HL-60/S4 treated with phorbol 12-myristate 13-acetate at 8.2 ng/mL for 4 days and 3 days (cell line): ENCODE results near the gene PPAT.

Experiments used
- in situ Hi-C: fragments of 300-500 bp; cut with MboI; formaldehyde crosslinking; loops from 2 replicates; pipeline ENCODE4 v1.15.0; 2022; ENCODE audit warnings: low sequenced_read_pairs

The PPAT gene

GRCh38 chr4:56434599-56435139, 746 bp downstream of the PPAT start:
- in situ Hi-C loops, result no loop called here

DNA sequence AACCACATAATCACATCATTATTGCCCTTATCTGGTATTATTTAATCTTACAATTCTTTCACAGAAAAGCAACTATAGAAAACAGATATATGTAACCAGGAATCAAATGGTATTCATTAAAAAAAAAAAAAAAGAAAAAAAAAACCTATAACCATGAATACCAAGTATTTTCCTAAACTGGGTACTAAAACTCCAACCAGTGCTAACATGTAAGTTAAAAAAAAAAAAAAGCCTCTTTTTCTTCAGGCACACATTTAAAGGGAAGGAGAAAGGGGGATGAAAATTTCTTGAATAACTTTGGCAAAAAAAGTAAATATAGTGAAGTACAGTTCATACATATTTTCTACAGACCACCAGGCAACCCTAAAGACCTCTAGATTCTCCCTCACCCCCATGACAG, 2.1 kb downstream of the PPAT start:
- in situ Hi-C loops, result no loop called here

- in situ Hi-C loops, result no loop called here
Observed at GRCh38 chr4:56430203-56430602, 5.2 kb downstream of the PPAT start.

GRCh38 chr4:56427179-56427578, 8.2 kb downstream of the PPAT start:
- in situ Hi-C loops, result no loop called here

GRCh38 chr4:56426273-56426672, 9.1 kb downstream of the PPAT start:
- in situ Hi-C loops, result no loop called here

GRCh38 chr4:56425518-56425917, 9.9 kb downstream of the PPAT start:
- in situ Hi-C loops, result no loop called here

DNA sequence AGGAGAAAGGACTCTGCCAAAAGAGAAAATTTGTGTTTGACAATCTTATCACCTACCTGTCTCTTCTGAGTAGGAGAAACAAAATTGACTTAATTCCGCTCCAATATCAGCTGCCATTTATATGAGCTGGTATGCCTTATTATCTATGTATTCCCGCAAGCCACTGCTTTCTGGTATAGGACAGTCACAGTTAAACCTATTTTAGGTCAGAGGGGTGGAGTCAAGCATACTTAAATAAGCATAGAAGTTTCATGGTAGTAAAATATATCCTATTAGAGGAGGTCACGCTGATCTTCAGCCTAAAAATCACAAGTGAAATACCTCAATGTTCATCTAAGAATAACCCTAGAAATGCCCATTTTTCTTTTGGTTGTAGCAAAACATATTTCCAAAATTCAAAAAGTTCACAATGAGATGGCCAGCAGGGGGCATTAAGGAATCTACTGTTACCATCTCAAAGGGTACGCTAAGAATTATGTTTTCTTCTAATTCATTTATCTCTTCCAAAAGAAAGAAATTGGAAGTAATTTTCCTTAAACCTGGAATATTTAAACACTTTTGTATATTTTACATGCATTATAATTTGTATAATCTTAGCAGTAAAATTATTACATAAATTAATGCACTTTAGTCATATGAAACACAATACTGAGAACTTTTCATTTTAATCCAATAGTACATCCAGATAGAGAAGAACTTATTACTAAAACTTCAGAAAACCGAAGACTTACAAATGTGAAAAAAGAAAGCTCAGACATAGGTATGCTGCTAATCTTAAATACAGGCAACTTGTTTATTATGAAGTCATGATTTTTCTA, 10.5 kb downstream of the PPAT start:
- in situ Hi-C loops, result no loop called here

GRCh38 chr4:56424176-56424575, 11.2 kb downstream of the PPAT start:
- in situ Hi-C loops, result no loop called here

DNA sequence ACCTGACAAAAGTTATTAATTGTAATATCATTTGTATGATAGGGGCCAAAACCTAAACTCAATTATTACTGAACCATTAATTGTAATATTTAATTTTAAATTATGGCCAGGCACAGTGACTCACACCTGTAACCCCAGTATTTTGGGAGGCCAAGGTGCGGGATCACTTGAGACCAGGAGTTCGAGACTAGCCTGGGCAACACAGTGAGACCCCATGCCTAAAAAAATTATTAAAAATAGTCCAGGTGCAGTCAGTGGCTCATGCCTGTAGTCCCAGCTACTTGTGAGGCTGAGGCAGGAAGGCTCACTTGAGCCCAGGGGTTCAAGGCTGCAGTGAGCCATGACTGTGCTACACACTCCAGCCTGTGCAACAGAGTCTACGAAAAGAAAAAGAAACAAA, 18.0 kb downstream of the PPAT start:
- in situ Hi-C loops, result no loop called here

GRCh38 chr4:56416349-56416748, 19.1 kb downstream of the PPAT start:
- in situ Hi-C loops, result no loop called here

DNA sequence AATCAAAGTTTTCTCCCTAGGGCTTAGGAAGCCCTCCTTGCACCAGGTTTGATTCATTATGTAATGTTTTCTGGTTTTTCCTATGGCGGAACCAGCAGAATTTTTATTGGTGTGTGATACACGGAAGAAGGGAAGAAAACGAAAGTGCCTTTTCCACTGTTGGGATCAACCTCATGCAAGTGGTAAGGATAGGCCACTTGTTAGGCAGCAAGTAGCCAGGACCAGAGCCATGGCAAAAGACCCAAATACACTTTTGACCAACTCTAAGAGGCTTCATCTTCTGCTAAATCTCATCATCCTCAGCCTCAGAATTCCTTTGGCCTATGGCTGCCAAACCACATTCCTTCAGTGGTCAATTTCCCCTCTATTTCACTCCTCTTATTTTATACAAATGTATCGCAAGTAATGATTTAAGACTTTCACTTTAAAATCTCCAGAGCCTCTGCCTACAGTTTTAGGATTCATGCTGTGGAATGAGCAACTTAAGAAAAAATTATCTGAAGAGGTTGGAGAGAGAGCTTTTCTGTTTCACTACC, 21.2 kb downstream of the PPAT start:
- in situ Hi-C loops, result no loop called here

- in situ Hi-C loops, result no loop called here
Observed at GRCh38 chr4:56410247-56411062, 25.0 kb downstream of the PPAT start.

GRCh38 chr4:56409511-56410090, 25.8 kb downstream of the PPAT start:
- in situ Hi-C loops, result no loop called here

GRCh38 chr4:56408978-56409377, 26.4 kb downstream of the PPAT start:
- in situ Hi-C loops, result no loop called here

- in situ Hi-C loops, result no loop called here
Observed at GRCh38 chr4:56406151-56406550, 29.3 kb downstream of the PPAT start.

- in situ Hi-C loops, result no loop called here
Observed at GRCh38 chr4:56405016-56405415, 30.4 kb downstream of the PPAT start.

DNA sequence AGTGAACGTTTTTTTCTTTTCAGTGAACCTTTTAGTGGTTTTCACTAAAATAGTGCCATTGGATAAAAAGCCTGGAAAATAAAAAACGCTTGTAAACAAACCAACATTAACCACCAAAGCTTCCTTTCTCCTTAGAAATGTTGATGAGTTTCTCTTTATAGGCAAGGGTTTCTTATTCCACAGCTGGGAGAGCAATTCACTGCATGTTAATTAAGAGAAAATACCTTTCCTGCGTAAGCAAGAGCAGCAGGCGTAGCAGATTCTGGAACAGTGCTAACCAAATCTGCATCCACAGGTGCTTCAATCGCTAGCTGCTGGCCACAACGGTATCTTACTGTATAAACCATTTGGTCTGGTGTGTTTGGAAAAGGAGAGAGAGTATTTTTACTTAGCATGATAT, 34.9 kb downstream of the PPAT start:
- in situ Hi-C loops, result no loop called here

- in situ Hi-C loops, result no loop called here
Observed at GRCh38 chr4:56391270-56391669, 44.1 kb downstream of the PPAT start.

- in situ Hi-C loops, result no loop called here
Observed at GRCh38 chr4:56389558-56389957, 45.9 kb downstream of the PPAT start.

GRCh38 chr4:56388306-56388705, 47.1 kb downstream of the PPAT start:
- in situ Hi-C loops, result no loop called here
